GM12878 (cell line): Measurements from ENCODE around the gene MPRIP. TPM values are rescaled to one million over a fixed set of nuclear protein-coding genes. Genes with fewer than 3 reads are reported as not detected.

Source experiments
- CEBPZ ChIP-seq: fragments of 150-350 bp; IDR thresholded peaks from 2 replicates; pipeline ENCODE4 v1.6.1; 2016; ENCODE audit warnings: low read depth, low read length
- CREB1 ChIP-seq: IDR thresholded peaks from 2 replicates; pipeline ENCODE4 v1.6.1; 2012; ENCODE audit warnings: low read depth, mild to moderate bottlenecking, inconsistent platforms
- CREM ChIP-seq: IDR thresholded peaks from 2 replicates; pipeline ENCODE4 v1.6.1; 2014; ENCODE audit warnings: antibody characterized with exemption, low read depth
- IKZF2 ChIP-seq, 2 experiments: fragments of 450-650 bp; IDR thresholded peaks; 2 replicates each; pipeline ENCODE4 v1.6.1; 2017; ENCODE audit warnings: mild to moderate bottlenecking in 2 of 2, moderate library complexity in 2 of 2
- JUNB ChIP-seq: IDR thresholded peaks from 2 replicates; pipeline ENCODE4 v1.6.1; 2016; ENCODE audit warnings: antibody characterized with exemption, mild to moderate bottlenecking
- MYB ChIP-seq: fragments of 150-350 bp; IDR thresholded peaks from 2 replicates; pipeline ENCODE4 v1.6.1; 2014; ENCODE audit warnings: mild to moderate bottlenecking, low read depth, low read length, borderline replicate concordance
- RBBP5 ChIP-seq: fragments of 200-600 bp; sonication (generic); conservative IDR thresholded peaks from 2 replicates; pipeline ENCODE4 v1.6.1; 2016
- ZNF592 ChIP-seq: fragments of 450-650 bp; IDR thresholded peaks from 2 replicates; pipeline ENCODE4 v1.6.1; 2017; ENCODE audit warnings: mild to moderate bottlenecking, moderate library complexity
- polyA plus RNA-seq, 11 experiments: library from polyadenylated mRNA; depleted of rRNA in 4 of 11; unstranded in 6 of 11; stranded (reverse) in 5 of 11; fragments of >200 nt; fragmentation: Nextera tagmentation in 4 of 11; fragmentation: Illumina TruSeq in 1 of 11; extraction: Ambion mirVana in 4 of 11; extraction: Trizol in 1 of 11; gene quantifications; 1 replicate in 1 of 11; 2 replicates in 10 of 11; pipeline versions ENCODE4 v1.2.1 to v1.2.3, GENCODE V29; 2011 to 2016; ENCODE audit warnings: inconsistent platforms in 2 of 11, missing spikeins in 2 of 11, low read depth in 1 of 11
- total RNA-seq, 4 experiments: library from RNA; depleted of rRNA in 3 of 4; stranded (reverse); fragments of >200 nt in 3 of 4; fragmentation: Illumina TruSeq in 1 of 4; extraction: Trizol in 1 of 4; gene quantifications; 2 replicates each; pipeline versions ENCODE4 v1.2.1 to v1.2.3, GENCODE V29; 2013 to 2021
- TF ChIP-seq, protein P1 (sequence below), 3 experiments: IDR thresholded peaks in 2 of 3; conservative IDR thresholded peaks in 1 of 3; 2 replicates each; pipeline ENCODE4 v1.5.1; 2011; ENCODE audit warnings: low read depth in 3 of 3, low read length in 3 of 3, mild to moderate bottlenecking in 3 of 3, control low read depth in 2 of 3, moderate library complexity in 2 of 3, inconsistent platforms in 1 of 3, mixed read lengths in 1 of 3; ENCODE audit not compliant: control insufficient read depth in 2 of 3, insufficient read depth in 1 of 3; ENCODE audit errors: extremely low read depth in 1 of 3
- TF ChIP-seq, protein P2 (sequence below): IDR thresholded peaks from 2 replicates; pipeline ENCODE4 v1.6.1; 2012; ENCODE audit warnings: improper control_type of control experiment, low read depth, low read length; ENCODE audit not compliant: insufficient replicate concordance

MPRIP gene
- total and polyA plus RNA-seq, 10 of the 15 experiments (the other 5 are each of a cell fraction or from before 2014, with no cell fraction given): 16.5 to 168 (median 71.7) TPM

DNA sequence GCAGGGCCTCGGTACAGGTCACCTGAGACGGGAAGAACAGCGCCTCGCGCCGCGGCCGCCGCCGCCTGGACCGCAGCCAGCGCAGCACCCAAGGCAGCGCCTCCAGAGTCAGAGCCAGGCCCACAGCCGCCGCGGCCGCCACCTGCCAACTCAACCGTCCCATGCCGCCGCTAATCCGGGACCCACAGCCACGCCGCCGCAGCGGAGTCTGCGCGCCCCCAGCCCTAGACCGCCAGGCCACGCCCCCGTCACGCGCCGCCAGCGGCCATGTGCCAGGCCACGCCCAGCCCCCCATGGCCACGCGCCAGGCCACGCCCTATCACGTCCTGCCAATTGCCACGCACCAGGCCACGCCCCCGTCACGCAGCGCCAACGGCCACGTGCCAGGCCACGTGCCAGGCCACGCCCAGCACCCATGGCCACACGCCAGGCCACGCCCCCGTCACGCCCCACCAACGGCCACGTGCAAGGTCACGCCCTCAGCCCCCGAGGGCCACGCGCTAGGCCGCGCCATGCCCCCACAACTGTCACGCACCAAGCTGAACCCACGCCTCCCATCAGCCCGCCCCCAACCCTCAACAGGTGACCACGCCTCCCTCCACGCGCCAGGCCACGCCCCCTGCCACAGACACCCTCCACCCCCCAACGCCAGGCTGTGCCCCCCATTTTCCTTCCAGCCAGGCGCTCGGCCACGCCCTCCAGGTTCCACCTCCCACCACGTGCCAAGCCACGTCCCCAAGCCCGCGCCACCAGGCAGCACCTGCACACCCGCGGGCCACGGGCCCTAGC is 164.1 kb downstream of the MPRIP start, which contains the start of gene PLD6 (continued):
- TF ChIP-seq ZNF592: no peak
- TF ChIP-seq, protein P1, sequence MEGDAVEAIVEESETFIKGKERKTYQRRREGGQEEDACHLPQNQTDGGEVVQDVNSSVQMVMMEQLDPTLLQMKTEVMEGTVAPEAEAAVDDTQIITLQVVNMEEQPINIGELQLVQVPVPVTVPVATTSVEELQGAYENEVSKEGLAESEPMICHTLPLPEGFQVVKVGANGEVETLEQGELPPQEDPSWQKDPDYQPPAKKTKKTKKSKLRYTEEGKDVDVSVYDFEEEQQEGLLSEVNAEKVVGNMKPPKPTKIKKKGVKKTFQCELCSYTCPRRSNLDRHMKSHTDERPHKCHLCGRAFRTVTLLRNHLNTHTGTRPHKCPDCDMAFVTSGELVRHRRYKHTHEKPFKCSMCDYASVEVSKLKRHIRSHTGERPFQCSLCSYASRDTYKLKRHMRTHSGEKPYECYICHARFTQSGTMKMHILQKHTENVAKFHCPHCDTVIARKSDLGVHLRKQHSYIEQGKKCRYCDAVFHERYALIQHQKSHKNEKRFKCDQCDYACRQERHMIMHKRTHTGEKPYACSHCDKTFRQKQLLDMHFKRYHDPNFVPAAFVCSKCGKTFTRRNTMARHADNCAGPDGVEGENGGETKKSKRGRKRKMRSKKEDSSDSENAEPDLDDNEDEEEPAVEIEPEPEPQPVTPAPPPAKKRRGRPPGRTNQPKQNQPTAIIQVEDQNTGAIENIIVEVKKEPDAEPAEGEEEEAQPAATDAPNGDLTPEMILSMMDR (IDR thresholded peaks at IDR 0.05 in 2 of 3, conservative IDR thresholded peaks at IDR 0.05 in 1 of 3; ENCODE audit: control insufficient read depth in 2 of 3, extremely low read depth in 1 of 3, insufficient read depth in 1 of 3, low read depth in 3 of 3, low read length in 3 of 3): no peak
- 0 out of 4 replicates have a peak, but pooled peaks of 1 of the 2 experiments have one; percentile 14 for TF ChIP-seq IKZF2 (IDR thresholded peaks at IDR 0.05)
- no peak for TF ChIP-seq CEBPZ
- TF ChIP-seq MYB: no peak
- TF ChIP-seq RBBP5: no peak
- TF ChIP-seq JUNB: no peak
- TF ChIP-seq, protein P2, sequence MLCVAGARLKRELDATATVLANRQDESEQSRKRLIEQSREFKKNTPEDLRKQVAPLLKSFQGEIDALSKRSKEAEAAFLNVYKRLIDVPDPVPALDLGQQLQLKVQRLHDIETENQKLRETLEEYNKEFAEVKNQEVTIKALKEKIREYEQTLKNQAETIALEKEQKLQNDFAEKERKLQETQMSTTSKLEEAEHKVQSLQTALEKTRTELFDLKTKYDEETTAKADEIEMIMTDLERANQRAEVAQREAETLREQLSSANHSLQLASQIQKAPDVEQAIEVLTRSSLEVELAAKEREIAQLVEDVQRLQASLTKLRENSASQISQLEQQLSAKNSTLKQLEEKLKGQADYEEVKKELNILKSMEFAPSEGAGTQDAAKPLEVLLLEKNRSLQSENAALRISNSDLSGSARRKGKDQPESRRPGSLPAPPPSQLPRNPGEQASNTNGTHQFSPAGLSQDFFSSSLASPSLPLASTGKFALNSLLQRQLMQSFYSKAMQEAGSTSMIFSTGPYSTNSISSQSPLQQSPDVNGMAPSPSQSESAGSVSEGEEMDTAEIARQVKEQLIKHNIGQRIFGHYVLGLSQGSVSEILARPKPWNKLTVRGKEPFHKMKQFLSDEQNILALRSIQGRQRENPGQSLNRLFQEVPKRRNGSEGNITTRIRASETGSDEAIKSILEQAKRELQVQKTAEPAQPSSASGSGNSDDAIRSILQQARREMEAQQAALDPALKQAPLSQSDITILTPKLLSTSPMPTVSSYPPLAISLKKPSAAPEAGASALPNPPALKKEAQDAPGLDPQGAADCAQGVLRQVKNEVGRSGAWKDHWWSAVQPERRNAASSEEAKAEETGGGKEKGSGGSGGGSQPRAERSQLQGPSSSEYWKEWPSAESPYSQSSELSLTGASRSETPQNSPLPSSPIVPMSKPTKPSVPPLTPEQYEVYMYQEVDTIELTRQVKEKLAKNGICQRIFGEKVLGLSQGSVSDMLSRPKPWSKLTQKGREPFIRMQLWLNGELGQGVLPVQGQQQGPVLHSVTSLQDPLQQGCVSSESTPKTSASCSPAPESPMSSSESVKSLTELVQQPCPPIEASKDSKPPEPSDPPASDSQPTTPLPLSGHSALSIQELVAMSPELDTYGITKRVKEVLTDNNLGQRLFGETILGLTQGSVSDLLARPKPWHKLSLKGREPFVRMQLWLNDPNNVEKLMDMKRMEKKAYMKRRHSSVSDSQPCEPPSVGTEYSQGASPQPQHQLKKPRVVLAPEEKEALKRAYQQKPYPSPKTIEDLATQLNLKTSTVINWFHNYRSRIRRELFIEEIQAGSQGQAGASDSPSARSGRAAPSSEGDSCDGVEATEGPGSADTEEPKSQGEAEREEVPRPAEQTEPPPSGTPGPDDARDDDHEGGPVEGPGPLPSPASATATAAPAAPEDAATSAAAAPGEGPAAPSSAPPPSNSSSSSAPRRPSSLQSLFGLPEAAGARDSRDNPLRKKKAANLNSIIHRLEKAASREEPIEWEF: no peak
- TF ChIP-seq CREM: peak; percentile 66
- peak; percentile 80; the same call in 1 of the 2 replicates for TF ChIP-seq CREB1
